ENCODE data around the gene GPR137.

Gene GPR137

DNA sequence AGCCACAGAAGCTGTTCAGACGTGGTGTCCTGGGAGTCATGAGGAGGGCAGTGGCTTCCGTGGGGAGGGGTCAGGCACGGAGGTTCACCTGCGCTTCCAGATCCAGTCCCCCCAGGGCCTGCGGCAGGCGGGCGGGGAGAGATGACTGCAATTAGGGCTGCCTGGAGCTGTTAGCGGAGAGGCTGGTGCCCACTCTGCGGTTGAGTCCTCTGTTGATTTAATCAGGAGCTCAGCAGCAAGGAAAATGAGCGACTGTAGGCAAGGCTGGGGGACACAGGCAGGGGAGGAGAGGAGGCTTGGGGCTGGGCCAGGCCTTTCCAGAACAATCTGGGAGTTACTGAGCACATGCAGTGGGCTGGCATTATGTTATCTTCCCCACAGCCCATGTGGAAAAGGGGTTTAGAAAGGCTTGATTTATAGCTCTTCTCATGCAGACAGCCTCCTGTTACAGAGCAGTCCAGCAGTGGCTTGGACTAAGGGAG lies 21.2 kb upstream of the GPR137 start:
- DNase-seq (ENCODE audit: low read depth in 2 of 2) = no peak

DNA sequence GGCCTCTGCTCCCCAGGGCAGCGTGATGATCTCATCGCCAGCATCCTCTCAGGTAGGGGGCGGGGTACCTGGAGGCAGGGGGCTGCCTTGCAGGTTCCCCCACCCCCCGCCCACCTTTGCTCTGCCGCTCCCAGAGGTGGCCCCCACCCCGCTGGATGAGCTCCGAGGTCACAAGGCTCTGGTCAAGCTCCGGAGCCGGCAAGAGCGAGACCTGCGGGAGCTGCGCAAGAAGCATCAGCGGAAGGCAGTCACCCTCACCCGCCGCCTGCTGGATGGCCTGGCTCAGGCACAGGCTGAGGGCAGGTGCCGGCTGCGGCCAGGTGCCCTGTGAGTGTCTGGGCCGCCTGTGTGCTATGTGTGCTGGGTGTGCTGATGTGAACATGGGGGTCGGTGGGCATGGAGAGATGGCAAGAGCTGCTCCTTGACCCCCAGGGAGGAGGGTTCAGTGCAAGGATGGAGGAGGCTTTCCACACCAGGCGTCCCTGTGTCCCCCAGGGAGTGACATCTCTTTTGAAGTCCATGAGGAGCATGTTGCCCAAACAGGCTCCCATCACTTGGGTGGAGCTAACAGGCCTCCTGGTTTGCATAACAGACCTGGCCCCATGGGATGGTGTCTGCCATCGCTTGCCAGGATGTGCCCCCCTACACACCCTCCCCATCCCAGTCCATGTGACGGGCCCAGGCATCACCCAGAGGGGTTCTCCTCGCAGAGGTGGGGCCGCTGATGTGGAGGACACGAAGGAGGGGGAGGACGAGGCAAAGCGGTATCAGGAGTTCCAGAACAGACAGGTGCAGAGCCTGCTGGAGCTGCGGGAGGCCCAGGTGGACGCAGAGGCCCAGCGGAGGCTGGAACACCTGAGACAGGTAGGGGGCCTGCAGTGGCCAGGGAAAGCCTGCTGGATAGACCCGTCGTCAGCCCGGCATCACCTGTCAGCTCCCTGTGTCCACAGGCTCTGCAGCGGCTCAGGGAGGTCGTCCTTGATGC lies 20.2 kb upstream of the GPR137 start:
- DNase-seq (ENCODE audit: low read depth in 2 of 2) = no peak

DNA sequence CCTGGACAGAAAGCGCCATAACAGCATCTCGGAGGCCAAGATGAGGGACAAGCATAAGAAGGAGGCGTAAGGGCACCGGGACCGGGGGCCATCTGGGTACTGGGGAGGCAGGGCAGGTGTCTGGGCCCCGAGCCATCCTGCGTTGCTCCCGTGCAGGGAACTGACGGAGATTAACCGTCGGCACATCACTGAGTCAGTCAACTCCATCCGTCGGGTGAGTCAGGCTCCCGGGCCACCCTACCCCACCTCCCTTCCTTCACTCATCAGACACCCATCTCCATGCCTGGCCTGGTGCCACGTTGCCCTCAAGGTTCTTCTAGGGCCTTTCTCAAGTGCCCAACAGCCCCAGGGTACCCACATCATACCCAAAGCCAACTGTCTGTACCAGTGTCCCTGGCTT lies 19.3 kb upstream of the GPR137 start:
- no peak for DNase-seq (ENCODE audit: low read depth in 2 of 2)

DNA sequence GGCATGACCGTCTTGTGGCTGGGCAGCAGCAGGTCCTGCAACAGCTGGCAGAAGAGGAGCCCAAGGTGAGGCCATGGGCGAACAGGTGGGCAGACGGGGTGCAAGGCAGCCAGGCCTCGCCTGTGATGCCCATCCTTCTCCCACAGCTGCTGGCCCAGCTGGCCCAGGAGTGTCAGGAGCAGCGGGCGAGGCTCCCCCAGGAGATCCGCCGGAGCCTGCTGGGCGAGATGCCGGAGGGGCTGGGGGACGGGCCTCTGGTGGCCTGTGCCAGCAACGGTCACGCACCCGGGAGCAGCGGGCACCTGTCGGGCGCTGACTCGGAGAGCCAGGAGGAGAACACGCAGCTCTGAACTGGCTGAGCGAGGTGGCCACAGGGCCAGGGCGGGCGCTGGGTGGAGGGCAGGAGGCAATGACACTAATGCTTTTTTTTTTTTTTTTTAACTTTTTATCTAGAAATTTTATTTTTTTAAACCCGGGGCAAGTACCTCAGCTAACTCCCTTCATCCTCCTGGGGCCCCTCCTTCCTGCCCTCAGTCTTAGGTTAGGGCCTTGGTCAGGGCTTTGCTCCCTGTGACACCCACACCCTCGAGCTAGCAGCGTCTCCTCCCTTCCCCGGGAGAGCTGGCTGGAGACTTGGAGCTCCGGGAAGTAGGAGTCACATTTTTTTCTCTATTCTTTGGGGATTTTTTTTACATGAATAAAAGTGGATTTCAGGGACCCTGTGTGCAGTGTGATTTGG lies 18.3 kb upstream of the GPR137 start:
- no peak for DNase-seq (ENCODE audit: low read depth in 2 of 2)

DNA sequence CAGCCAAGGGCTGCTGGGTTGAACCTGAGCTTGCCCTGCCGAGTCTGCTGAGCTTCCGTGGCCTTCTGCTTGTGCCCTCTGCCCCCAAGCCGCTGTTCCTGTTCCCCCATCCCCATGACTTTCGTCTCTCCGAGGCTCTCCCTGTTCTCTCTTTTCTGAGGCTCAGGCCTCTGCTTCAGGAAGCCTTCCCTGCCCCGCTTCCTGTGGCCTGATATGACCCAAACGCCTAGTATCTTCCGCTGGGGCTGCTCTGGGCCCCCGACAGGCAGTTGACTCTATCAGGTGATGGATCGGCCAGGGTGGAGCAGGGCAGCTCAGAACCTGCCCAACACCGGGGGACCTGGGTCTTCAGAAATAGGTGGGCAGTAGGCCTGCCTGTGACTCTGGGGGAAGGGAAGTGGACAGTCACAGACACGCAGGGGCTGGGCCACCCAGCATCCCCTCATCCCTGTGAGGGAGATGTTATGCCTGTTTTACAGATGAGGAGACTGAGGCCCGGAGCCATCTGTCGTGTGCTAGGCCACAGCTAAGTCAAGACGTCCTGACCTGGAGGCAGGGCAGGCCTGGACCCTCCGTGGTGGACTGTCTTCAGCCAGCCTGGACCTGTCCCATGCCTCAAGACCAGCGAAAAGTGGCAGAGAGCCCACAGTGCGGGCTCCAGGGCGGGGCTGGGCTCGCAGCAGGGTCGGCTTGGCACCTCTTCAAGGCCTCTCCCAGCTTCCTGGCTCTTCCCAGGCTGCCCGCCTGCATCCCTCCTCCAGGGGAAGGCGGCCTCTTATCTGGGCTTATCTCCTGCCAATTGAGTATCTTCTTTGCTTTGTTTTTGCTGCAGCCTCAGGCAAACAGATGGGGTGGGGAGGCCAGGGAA lies 17.4 kb upstream of the GPR137 start:
- DNase-seq (ENCODE audit: low read depth in 2 of 2) = no peak

DNA sequence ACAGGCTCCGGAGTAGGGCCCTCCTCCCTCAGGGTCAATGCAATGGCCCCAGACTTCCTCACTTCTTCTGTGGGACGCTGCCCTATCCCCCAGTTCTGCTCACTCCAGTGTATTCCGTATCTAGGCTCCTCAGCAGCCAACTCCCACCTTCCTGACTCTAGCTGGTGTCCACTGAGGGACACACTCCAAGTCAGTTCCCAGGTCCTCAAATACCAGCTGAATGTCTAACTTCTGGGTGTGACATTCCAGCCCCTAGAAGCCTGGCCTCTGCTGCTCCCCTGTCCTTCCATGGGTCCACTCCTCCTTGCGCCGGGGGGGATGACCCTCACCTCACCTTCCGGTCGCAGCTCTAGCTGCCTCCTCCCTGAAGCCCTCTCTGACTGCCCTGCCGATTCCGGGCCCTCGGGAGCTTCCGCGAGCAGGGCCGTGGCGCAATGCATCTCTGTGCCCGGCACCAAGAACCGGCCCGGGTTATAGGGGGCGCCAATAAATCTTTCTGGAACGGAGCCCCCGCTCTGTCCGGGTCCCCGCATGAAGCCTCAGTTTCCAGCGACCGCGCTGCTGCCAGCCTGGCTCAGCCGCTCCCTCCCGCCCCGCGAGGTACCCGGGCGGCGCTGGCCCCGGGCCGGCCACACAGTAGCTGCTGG lies 16.6 kb upstream of the GPR137 start:
- DNase-seq (ENCODE audit: low read depth in 2 of 2) = peak in 1 of 2 donors; percentile 50

DNA sequence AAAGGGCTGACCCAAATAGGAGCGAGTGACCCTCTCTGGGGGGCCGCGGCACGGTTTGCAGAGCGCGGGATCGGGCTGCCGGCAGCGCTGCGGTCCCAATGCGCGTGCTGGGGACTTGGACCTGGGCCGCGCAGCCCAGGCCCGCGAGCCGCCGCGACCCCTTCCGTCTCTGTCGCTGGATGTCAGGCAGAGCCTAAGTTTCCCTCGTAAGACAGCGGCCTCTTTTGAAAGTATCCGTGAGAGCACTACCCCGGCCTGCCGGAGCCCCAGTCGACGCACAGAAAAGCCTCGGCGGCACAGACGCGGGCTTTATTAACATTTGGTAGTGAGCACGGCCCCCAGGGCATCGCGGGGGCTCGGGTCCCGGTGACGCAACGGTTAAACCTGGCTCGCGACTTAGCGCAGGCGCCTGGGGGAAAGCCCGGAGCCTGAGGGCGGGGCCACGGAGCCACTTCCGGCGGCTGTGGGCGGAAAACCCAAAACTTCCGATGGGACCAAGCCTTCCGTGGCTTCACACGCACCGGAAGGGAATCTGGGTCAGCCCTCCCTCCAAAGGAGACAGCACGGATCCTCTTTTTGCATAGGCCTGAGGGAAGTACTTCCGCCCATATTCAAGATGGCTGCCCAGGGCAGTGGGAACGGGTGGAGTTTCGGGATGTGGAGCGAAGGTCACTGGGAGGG lies 16.0 kb upstream of the GPR137 start:
- peak; percentile 95 to 97 for DNase-seq (ENCODE audit: low read depth in 2 of 2)

DNA sequence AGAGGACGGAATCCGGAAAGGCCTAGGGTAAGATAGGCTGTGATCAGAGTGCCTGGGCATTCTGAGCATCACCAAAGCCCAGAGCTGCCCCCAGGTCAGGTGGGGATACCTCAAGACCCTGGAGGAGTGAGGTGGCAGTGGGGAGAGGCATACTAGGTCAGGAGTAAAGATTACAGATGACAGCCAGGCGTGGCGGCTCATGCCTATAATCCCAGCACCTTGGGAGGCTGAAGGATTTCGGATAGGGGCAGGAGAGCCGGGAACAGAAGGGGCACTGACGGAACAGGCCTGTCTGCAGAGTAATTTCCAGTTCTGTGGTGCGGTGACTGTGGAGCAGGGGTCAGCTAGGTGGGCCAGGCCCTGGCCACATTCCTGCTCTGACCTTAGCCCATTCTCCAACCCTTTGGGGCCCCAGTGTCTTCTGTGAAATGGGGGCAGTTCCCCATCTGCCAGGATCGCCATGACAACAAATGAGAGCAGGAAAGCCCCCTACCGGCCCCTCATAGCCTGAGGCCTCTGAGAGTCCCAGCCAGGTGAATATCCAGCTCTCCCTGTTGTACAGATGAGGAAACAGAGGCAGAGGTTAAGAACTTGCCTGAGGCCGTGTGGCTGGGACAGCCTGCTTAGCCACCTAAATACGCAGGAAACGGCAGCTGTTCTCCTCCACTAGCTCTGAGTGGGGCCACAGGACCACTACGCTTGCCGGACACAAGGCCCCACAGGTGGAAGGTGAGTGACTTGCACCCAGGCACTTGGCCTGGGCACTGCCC lies 10.4 kb upstream of the GPR137 start:
- DNase-seq (ENCODE audit: low read depth in 2 of 2) = no peak

DNA sequence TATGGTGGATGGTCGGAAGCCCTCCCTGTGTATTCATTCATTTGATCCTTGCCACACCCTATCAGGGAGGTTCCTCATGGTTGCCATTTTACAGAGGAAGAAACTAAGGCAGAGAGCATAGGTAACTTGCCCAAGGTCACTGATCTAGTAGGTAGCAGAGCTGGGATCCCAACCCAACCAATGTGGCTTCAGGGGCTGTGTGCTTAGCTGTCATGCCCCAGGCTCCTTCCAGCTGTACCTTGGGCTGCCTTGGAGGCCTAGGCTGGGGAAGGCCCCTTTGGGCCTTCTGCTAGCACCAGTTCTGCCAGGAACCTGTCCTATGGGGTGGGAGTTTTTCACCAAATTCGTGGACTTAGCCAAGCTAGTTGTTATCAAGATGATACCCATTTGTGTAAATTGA lies 9.8 kb upstream of the GPR137 start:
- no peak for DNase-seq (ENCODE audit: low read depth in 2 of 2)

DNA sequence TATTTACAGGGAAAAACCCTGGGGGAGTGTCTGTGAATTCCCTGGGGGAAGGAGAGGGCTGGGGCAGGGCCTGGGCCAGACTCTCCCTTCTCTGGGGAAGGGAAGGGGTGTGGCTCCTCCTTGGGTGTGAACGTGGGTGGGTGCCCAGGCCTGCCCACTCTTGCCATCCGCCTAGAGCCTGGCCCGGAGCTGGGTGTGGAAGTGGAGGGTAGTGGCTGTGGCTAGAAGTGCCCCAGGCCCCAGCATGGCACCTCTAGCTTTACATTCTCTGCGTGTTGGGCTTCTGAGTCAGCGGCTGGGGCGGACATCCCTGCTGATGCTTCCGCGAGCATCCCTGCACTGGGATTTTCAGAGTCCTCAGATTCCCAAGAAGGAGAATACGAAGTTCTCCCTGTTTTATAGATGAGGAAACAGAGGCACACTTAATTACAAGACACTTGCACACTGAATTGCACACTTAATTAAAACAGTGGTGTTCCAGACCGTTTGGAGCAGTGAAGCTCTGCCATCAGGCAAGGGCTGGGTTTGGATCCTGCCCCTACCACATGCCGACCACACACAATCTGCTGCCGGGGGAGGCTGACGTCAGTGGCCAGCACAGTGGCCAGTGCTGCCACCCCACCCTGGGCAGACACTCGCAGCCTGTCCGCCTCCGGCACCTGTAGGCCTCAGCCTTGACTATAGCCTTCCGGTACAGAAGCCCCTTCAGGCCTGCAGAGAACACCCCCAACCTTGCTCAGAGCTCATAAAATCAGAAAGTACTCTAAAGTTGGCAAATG lies 8.8 kb upstream of the GPR137 start:
- DNase-seq (ENCODE audit: low read depth in 2 of 2) = no peak

DNA sequence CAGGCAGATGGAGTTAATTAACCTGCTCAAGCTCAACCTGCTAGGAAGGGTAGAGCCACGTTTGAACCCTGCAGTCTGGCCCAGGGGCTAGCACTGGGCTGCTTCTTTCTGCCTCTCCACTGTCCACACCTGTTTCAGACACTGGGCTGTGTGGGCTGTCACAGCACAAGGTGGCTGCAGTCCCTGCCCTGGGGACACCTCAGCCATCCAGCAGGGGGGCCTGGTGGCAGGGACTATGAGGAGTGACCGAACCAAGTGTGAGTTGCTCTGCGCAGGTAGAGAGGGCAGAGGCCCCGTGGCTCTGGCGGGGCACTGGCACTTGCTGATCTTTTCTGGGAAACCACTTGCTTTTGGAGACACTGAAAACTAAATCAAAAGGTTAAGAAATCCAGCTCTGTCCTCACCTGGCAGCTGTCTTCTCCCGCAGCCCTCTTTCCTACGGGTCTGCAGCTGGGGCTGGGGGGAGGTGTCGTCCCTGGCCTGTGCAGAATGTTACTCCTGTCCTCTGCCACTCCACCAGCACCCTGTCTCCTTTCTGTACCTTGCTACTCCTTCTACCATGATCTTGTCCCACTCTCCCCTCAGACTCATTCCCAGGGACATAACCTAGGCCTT lies 7.0 kb upstream of the GPR137 start:
- no peak for DNase-seq (ENCODE audit: low read depth in 2 of 2)

DNA sequence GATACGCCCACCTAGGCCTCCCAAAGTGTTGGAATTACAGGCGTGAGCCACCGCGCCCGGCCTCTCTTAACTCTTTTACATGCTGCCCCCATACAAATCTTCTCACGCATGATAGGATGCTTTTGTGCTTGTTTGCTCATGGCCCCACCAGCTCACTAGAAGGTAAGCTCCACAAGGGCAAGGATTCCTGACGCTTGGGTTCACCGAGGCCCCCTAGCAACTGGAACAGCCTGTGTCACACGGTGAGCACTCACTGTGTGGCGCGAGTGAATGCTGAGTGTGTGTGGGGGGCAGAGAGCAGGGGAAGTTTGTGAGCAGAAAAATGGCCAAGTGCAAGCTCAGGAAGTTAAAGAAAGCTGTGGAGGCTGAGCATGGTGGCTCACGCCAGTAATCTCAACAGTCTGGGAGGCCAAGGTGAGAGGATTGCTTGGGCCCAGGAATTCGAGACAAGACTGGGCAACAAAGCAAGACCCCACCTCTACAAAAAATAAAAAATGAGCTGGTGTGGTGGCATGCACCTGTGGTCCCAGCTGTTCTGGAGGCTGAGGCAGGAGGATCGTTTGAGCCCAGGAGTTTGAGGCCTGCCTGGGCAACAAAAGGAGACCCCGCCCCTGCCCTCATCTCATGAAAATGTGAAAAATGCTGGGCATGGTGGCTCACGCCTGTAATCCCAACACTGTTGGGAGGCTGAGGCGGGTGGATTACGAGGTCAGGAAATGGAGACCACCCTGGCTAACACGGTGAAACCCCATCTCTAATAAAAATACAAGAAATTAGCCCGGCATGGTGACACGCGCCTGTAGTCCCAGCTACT lies 3.5 kb upstream of the GPR137 start:
- no peak for DNase-seq (ENCODE audit: low read depth in 2 of 2)

DNA sequence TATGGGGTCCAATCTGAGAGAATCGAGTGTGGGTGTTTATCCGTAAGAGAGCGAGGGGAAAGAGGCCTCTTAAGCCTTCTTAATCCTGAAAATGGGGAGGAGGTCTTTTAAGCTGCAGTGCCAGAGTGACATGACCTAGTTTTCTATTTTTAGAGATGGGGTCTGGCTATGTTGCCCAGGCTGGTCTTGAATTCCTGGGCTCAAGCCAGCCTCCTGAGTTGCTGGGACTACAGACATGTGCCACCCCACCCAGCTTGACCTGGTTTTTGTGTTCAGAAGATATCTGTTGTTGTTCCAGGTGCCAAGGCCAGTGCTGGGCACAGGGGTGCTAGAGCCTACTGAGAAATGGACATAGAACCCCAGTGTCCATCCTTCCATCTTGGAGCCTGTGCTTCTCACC lies 2.6 kb upstream of the GPR137 start:
- DNase-seq (ENCODE audit: low read depth in 2 of 2) = no peak

DNA sequence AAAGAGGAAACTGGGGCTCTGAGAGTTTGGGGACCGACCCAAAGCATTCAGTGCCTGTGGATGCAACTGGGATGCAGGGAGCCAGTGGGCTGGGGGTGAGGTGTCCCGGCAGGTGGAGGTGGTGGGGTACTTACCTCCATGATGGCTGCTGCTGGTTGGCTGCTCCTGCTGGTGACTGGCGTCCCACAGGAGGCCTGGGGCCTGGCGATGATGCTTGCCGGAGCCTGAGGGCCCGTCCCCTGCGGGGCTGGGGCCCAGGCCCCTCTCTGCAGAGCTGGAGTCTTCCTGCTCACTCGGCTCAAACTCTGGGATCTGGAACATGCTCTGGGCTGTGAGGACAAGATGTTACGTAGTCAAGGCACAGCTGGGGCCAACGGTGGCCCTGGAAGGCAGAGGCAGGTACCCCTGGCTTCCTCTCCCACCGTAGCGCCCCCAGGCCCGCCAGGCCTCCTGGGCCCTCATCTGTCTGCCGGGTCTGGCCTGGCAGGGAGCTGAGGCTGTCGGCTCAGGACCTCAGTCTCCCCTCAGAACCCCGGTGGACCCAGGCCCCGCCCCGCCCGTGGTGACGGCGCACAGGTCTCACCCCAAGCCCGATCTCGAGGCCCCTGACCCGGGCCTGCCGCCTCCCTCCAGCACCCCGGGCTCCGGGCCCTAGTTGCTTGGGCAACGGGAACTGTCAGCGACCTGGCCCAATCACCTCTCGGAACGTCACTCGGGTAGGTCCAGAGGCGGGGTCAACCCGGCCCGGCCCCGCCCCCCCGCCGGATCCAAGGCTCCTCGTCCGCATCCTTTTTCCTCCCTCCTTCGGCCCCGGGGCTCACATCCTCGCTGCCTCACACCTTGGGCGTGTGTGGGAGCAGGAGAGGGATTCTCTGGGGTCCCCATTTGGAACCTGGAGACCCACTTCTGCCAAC lies 1.3 kb upstream of the GPR137 start, which contains the start of gene BAD:
TSS of gene BAD (minus strand) at position 618 of the 914 bp plus-strand sequence. CDS start at position 321, 297 bp downstream.
- peak; percentile 90 for DNase-seq (ENCODE audit: low read depth in 2 of 2)

DNA sequence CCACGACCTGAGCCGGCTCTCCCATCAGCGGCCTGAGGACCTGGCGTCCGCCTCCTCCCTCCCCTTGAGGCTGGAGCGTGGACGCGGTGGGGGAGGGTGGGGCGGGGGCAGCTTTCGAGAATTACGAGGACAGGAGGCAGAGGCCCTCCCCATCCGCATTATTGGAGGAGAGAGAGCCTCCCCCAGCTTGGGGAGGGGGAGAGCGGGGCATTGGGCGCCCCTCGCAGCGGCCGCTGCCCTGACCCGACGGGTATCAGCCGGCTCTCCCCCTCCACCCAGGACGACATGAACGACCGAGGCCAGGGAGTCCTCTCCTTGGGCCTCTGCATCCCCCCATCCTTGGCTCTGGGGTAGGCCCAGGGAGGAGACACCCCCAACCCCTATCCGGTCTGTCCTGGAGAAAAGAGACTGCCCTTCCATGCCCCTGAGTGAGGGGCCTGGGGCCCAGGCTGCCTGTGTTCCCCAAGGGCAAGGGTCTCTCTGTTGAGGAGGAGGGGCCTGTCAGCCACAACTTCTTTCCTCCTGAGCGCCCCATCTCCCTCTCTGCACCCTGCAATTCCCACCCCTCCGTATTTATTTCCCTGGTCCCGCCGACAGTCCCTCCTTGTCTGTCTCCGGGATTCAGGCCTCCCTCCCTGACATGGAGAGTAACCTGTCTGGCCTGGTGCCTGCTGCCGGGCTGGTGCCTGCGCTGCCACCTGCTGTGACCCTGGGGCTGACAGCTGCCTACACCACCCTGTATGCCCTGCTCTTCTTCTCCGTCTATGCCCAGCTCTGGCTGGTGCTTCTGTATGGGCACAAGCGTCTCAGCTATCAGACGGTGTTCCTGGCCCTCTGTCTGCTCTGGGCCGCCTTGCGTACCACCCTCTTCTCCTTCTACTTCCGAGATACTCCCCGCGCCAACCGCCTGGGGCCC lies 495 bp downstream of the GPR137 start:
- DNase-seq (ENCODE audit: low read depth in 2 of 2) = no peak

DNA sequence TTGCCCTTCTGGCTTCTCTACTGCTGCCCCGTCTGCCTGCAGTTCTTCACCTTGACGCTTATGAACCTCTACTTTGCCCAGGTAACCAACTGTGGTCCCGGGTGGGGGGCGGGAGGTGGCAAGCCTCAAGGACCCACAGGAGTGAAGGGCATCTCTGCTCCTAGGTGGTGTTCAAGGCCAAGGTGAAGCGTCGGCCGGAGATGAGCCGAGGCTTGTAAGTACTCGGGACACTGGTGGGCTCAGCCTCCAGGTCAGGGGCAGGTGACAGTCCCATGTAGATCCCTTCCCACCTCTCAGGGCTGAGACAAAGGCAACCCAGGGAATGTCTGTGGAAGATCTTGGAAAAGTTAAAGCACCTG lies 1.1 kb downstream of the GPR137 start:
- DNase-seq (ENCODE audit: low read depth in 2 of 2) = no peak
